Measurements from ENCODE around the gene CNPY4. TPM values are rescaled to one million over a fixed set of nuclear protein-coding genes. Genes with fewer than 3 reads are reported as not detected.

Gene CNPY4
- total RNA-seq, 1 experiment from 2014 or later: 10.4 TPM

DNA sequence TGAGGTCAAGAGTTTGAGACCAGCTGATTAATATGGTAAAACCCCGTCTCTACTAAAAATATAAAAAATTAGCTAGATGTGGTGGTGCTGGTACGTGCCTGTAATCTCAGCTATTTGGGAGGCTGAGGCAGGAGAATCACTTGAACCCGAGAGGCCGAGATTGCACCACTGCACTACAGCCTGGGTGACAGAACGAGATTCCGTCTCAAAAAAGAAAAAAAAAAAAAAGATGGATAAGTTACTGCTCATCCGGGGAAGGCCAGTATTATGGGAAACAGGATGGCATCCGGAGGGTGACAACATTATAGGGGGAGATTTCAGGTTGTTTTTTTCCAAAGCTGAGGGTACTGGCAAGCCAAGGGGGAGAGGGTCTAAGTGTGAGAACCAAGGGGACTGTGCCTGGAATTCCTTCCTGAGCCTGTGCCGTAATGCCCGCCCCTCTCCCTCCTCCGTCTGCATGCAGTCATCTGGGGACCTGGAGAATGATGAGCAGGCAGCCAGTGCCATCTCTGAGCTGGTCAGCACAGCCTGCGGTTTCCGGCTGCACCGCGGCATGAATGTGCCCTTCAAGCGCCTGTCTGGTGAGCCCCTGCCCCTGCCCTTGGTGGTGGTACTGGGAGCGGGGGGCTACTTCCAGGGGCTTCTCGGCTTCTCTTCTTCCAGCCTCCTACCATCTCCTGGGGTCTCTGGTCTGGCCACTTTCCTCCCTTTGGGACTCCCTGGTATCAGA lies 33.7 kb downstream of the CNPY4 start:
- no peak overlapping the region for H2AFZ ChIP-seq (ENCODE audit: low read length)
- no CpG with 5 or more reads among the region's 18 CpGs for WGBS (ENCODE audit: extremely low coverage, insufficient read length, low lambda C conversion rate)

More for the DNA sequence above, 33.7 kb downstream of the CNPY4 start:
- peaks cover 2% of the 10 kb centered on the region for H4K20me1 ChIP-seq (ENCODE audit: control insufficient read depth, insufficient read depth, insufficient read length)
- no peak overlapping the region for H2BK15ac ChIP-seq (ENCODE audit: low read depth, low read length)
- no peak overlapping the region for H3K9ac ChIP-seq (ENCODE audit: extremely low read depth, insufficient read length, low read length)
- H3K27me3 ChIP-seq (ENCODE audit: insufficient read depth, low read length): no peaks in the 10 kb centered on the region
- H3K14ac ChIP-seq (ENCODE audit: insufficient read depth, low read length): no peak overlapping the region
- no peak overlapping the region for H2BK12ac ChIP-seq (ENCODE audit: insufficient read length, low read depth, low read length)
- peaks cover 12% of the 10 kb centered on the region for H3K23me2 ChIP-seq (ENCODE audit: insufficient read length, low read depth, low read length, poor library complexity, severe bottlenecking)
- H3K27ac ChIP-seq (ENCODE audit: insufficient read length, low read depth, low read length): no peak overlapping the region
- H2AK5ac ChIP-seq (ENCODE audit: insufficient read length, low read length): no peak overlapping the region
- H3K4me3 Mint-ChIP-seq: peak overlapping the region in 1 of 2 experiments; percentile 35; a peak in 1 of 5 replicates
- H3K18ac ChIP-seq (ENCODE audit: insufficient read length, low read depth, low read length): no peak overlapping the region
- DNase-seq: no peak
- H3K4me1 ChIP-seq (ENCODE audit: insufficient read depth, low read length): no peaks in the 10 kb centered on the region; the same call in 1 of the 2 replicates
- H3K4ac ChIP-seq (ENCODE audit: low read depth, low read length): no peak overlapping the region
- no peak overlapping the region for H4K91ac ChIP-seq (ENCODE audit: insufficient read length, low read depth, low read length)
- no peak overlapping the region for H3K56ac ChIP-seq (ENCODE audit: insufficient read length, low read depth, low read length)
- H3K4me1 Mint-ChIP-seq: peaks cover 25 to 36% of the 10 kb centered on the region in 2 experiments
- H4K8ac ChIP-seq (replicated peaks; ENCODE audit: insufficient read length, low read depth, low read length): no peak overlapping the region
- H3K79me2 ChIP-seq (ENCODE audit: insufficient read depth, low read length): no peaks in the 10 kb centered on the region
- H3K23ac ChIP-seq (ENCODE audit: insufficient read length, low read depth, low read length): no peak overlapping the region
- no peaks in the 10 kb centered on the region for H3K9me3 ChIP-seq (ENCODE audit: control insufficient read depth, low read depth, low read length)
- H4K5ac ChIP-seq (ENCODE audit: insufficient read length, low read depth, low read length): no peak overlapping the region
- no peak overlapping the region for H3K4me2 ChIP-seq (ENCODE audit: insufficient read depth, insufficient read length, low read length)
- peaks cover 26 to 66% (median 63%) of the 10 kb centered on the region in 3 experiments for H3K36me3 Mint-ChIP-seq (ENCODE audit: insufficient read depth in 1 of 3, low read depth in 3 of 3)
- no peaks in the 10 kb centered on the region for H3K9me3 Mint-ChIP-seq
- H2BK5ac ChIP-seq (ENCODE audit: insufficient read length, low read length): no peak overlapping the region
- peaks cover 2% of the 10 kb centered on the region for H3K79me1 ChIP-seq (ENCODE audit: insufficient read depth, low read depth, low read length, poor library complexity, severe bottlenecking)
- no peak overlapping the region for H3T11ph ChIP-seq (ENCODE audit: low read length)
- peak overlapping the region in 1 of 3 experiments; percentile 85; a peak in 2 of 7 replicates for H3K27ac Mint-ChIP-seq
- no peaks in the 10 kb centered on the region; the same call in 1 of the 2 replicates for H3K27me3 Mint-ChIP-seq (ENCODE audit: low read depth)
- no peak overlapping the region for H2BK120ac ChIP-seq (ENCODE audit: low read depth, low read length, poor library complexity, severe bottlenecking)
- no peak overlapping the region for H2BK20ac ChIP-seq (ENCODE audit: low read depth, low read length, poor library complexity, severe bottlenecking)
- TF ChIP-seq, protein P1, sequence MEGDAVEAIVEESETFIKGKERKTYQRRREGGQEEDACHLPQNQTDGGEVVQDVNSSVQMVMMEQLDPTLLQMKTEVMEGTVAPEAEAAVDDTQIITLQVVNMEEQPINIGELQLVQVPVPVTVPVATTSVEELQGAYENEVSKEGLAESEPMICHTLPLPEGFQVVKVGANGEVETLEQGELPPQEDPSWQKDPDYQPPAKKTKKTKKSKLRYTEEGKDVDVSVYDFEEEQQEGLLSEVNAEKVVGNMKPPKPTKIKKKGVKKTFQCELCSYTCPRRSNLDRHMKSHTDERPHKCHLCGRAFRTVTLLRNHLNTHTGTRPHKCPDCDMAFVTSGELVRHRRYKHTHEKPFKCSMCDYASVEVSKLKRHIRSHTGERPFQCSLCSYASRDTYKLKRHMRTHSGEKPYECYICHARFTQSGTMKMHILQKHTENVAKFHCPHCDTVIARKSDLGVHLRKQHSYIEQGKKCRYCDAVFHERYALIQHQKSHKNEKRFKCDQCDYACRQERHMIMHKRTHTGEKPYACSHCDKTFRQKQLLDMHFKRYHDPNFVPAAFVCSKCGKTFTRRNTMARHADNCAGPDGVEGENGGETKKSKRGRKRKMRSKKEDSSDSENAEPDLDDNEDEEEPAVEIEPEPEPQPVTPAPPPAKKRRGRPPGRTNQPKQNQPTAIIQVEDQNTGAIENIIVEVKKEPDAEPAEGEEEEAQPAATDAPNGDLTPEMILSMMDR (conservative IDR thresholded peaks at IDR 0.05): no peak

Measured in H9 (cell line).